Stimulated activated naive CD8-positive, alpha-beta T cell treated with anti-CD3 and anti-CD28 coated beads, Interleukin-15, Interleukin-2, amounts not matched to agents 100 ng/mL and 50 ng/mL, for 24 hours (primary cell): ENCODE data around the gene LCE2A.
"Not testable (repeated sequence)": the region's sequence is repeated elsewhere in the genome, so short reads cannot be mapped to it uniquely, and the experiment has no call there.

ENCODE experiments used
- H3K27ac Mint-ChIP-seq: one replicate; pipeline ENCODE4 v1.8.0; 2021; ENCODE audit warnings: mild to moderate bottlenecking, mixed read lengths
- H3K27me3 Mint-ChIP-seq: one replicate; pipeline ENCODE4 v1.8.0; 2021; ENCODE audit warnings: mixed read lengths
- H3K36me3 Mint-ChIP-seq: one replicate; pipeline ENCODE4 v1.8.0; 2021; ENCODE audit warnings: low read depth, mixed read lengths
- H3K4me1 Mint-ChIP-seq: one replicate; pipeline ENCODE4 v1.8.0; 2021; ENCODE audit warnings: low read depth, mixed read lengths
- H3K4me3 Mint-ChIP-seq: one replicate; pipeline ENCODE4 v1.8.0; 2021; ENCODE audit warnings: mild to moderate bottlenecking, mixed read lengths
- H3K9me3 Mint-ChIP-seq: one replicate; pipeline ENCODE4 v1.8.0; 2021; ENCODE audit warnings: mixed read lengths

The LCE2A gene, protein sequence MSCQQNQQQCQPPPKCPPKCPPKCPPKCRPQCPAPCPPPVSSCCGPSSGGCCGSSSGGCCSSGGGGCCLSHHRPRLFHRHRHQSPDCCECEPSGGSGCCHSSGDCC

GRCh38 chr1:152697701-152698600, at the start of gene LCE2A:
Gene LCE2A, plus strand, starts transcription at chr1:152698345. Its CDS starts 557 bp downstream, at chr1:152698902.
- Mint-ChIP-seq H3K4me1 (no peaks in the 10 kb centered on the region), H3K36me3 (no peaks in the 10 kb centered on the region), H3K9me3 (no peaks in the 10 kb centered on the region), H3K4me3 (no peak within 1 kb of the TSS), H3K27ac (no peak within 1 kb of the TSS), H3K27me3 (peaks cover 8% of the 10 kb centered on the region)

GRCh38 chr1:152654110-152654509, 44.0 kb upstream of the LCE2A start:
- H3K27me3 Mint-ChIP-seq: peaks cover 3% of the 10 kb centered on the region
- no peak overlapping the region for H3K27ac Mint-ChIP-seq
- no peaks in the 10 kb centered on the region for H3K4me1 Mint-ChIP-seq
- no peak overlapping the region for H3K4me3 Mint-ChIP-seq
- H3K9me3 Mint-ChIP-seq: no peaks in the 10 kb centered on the region
- H3K36me3 Mint-ChIP-seq: no peaks in the 10 kb centered on the region

GRCh38 chr1:152656459-152656858, 41.7 kb upstream of the LCE2A start:
- H3K4me1 Mint-ChIP-seq: no peaks in the 10 kb centered on the region
- H3K27me3 Mint-ChIP-seq: peaks cover 3% of the 10 kb centered on the region
- no peak overlapping the region for H3K4me3 Mint-ChIP-seq
- H3K36me3 Mint-ChIP-seq: no peaks in the 10 kb centered on the region
- H3K9me3 Mint-ChIP-seq: no peaks in the 10 kb centered on the region
- H3K27ac Mint-ChIP-seq: no peak overlapping the region

DNA sequence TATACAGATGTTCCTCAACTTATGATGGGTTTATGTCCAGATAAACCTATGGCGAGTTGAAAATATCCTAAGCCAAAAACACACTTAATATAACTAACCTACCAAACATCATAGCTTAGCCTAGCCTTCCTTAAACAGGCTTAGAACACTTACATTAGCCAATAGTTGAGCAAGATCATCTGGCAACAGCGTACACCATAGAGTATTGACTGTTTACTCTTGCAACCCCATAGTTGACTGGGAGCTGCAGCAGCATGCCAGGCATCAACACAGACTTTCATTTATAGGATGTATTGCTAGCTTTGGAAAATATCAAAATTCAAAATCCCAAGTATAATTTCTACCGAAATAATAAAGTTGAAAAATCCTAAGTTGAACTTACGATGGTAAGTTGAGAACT, 40.5 kb upstream of the LCE2A start:
- H3K27ac Mint-ChIP-seq: no peak overlapping the region
- H3K4me1 Mint-ChIP-seq: no peaks in the 10 kb centered on the region
- H3K9me3 Mint-ChIP-seq: no peaks in the 10 kb centered on the region
- H3K27me3 Mint-ChIP-seq: peaks cover 3% of the 10 kb centered on the region
- H3K4me3 Mint-ChIP-seq: no peak overlapping the region
- H3K36me3 Mint-ChIP-seq: no peaks in the 10 kb centered on the region

- no peak overlapping the region for H3K4me3 Mint-ChIP-seq
- H3K27ac Mint-ChIP-seq: no peak overlapping the region
- no peaks in the 10 kb centered on the region for H3K9me3 Mint-ChIP-seq
- peaks cover 3% of the 10 kb centered on the region for H3K27me3 Mint-ChIP-seq
- no peaks in the 10 kb centered on the region for H3K4me1 Mint-ChIP-seq
- no peaks in the 10 kb centered on the region for H3K36me3 Mint-ChIP-seq
Measured at GRCh38 chr1:152658649-152659048, 39.5 kb upstream of the LCE2A start.

GRCh38 chr1:152663098-152663497, 35.0 kb upstream of the LCE2A start, which contains the start of gene LCE2D:
Gene LCE2D, plus strand, starts transcription at chr1:152663380. Its CDS starts 726 bp downstream, at chr1:152664106.
- Mint-ChIP-seq H3K27ac (no peak within 1 kb of the TSS), H3K4me3 (no peak within 1 kb of the TSS), H3K36me3 (no peaks in the 10 kb centered on the region), H3K9me3 (no peaks in the 10 kb centered on the region), H3K27me3 (peaks cover 15% of the 10 kb centered on the region), H3K4me1 (no peaks in the 10 kb centered on the region)

DNA sequence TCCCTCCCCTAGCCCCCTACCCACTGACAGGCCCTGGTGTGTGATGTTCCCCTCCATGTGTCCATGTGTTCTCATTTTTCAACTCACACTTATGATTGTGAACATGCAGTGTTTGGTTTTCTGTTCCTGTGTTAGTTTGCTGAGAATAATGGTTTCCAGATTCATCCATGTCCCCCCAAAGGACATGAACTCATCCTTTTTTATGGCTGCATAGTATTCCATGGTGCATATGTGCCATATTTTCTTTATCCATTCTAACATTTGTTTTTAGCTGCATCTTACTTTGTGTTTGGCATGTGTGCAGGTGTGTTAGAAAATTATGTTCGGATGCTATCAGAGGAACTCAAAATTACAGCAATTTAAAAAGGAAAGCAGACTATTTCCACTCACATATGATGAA, 32.0 kb upstream of the LCE2A start:
- peaks cover 19% of the 10 kb centered on the region for H3K27me3 Mint-ChIP-seq
- H3K4me1 Mint-ChIP-seq, H3K9me3 Mint-ChIP-seq, H3K27ac Mint-ChIP-seq, H3K4me3 Mint-ChIP-seq, H3K36me3 Mint-ChIP-seq: not testable (repeated sequence)

- H3K4me3 Mint-ChIP-seq: no peak overlapping the region
- H3K27me3 Mint-ChIP-seq: peaks cover 21% of the 10 kb centered on the region
- H3K9me3 Mint-ChIP-seq: no peaks in the 10 kb centered on the region
- no peaks in the 10 kb centered on the region for H3K4me1 Mint-ChIP-seq
- H3K27ac Mint-ChIP-seq: no peak overlapping the region
- no peaks in the 10 kb centered on the region for H3K36me3 Mint-ChIP-seq
Measured at GRCh38 chr1:152667648-152668047, 30.5 kb upstream of the LCE2A start.

DNA sequence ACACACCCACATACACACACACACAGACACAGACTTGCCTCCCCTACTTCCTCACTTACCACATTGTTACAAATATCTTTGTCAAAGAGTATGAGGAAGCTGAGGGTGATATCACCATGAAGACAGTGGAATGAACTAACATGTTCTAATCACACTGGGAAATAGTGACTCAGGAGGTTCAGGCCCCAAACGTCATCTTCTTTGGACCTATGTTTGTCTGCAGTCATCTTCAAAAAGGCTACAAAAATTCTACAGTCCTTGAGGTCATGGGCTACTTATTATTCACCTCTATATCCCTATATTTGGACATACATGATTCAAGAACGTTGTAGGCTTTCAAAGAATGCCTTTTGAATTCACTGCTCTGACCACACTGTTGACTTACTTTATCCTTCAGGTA, 25.1 kb upstream of the LCE2A start:
- H3K4me1 Mint-ChIP-seq: no peaks in the 10 kb centered on the region
- H3K36me3 Mint-ChIP-seq: no peaks in the 10 kb centered on the region
- peaks cover 24% of the 10 kb centered on the region for H3K27me3 Mint-ChIP-seq
- H3K27ac Mint-ChIP-seq: no peak overlapping the region
- no peak overlapping the region for H3K4me3 Mint-ChIP-seq
- H3K9me3 Mint-ChIP-seq: no peaks in the 10 kb centered on the region

- not testable (repeated sequence) for H3K4me1 Mint-ChIP-seq, H3K9me3 Mint-ChIP-seq, H3K36me3 Mint-ChIP-seq, H3K4me3 Mint-ChIP-seq, H3K27ac Mint-ChIP-seq
- peaks cover 26% of the 10 kb centered on the region for H3K27me3 Mint-ChIP-seq
Measured at GRCh38 chr1:152674983-152675382, 23.2 kb upstream of the LCE2A start, which contains the start of gene LCE2C. Gene LCE2C, plus strand, starts transcription at chr1:152675279. Its CDS starts 737 bp downstream, at chr1:152676016.

GRCh38 chr1:152679459-152679858, 18.7 kb upstream of the LCE2A start:
- Mint-ChIP-seq H3K4me3 (no peak overlapping the region), H3K4me1 (no peaks in the 10 kb centered on the region), H3K36me3 (no peaks in the 10 kb centered on the region), H3K9me3 (no peaks in the 10 kb centered on the region), H3K27ac (no peak overlapping the region), H3K27me3 (peaks cover 24% of the 10 kb centered on the region)

DNA sequence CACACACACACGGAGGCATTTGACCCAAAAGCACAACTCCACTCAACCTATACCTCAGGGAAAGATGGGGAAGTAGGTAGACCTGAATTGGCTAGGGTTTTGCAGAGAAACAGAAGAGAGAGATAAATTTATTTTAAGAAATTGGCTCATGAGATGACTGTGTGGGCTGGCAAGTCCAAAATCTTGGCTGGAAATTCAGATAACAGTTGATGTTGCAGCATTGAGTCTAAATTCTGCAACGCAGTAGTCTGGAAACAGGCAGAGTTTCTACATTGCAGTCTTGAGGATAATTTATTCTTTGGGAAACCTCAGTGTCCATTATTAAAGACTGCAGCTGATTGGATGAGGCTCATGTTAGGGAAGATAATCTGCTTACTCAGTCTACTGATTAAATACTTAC, 16.5 kb upstream of the LCE2A start:
- peaks cover 18% of the 10 kb centered on the region for H3K27me3 Mint-ChIP-seq
- H3K4me1 Mint-ChIP-seq: no peaks in the 10 kb centered on the region
- H3K36me3 Mint-ChIP-seq: no peaks in the 10 kb centered on the region
- no peak overlapping the region for H3K27ac Mint-ChIP-seq
- no peaks in the 10 kb centered on the region for H3K9me3 Mint-ChIP-seq
- no peak overlapping the region for H3K4me3 Mint-ChIP-seq

DNA sequence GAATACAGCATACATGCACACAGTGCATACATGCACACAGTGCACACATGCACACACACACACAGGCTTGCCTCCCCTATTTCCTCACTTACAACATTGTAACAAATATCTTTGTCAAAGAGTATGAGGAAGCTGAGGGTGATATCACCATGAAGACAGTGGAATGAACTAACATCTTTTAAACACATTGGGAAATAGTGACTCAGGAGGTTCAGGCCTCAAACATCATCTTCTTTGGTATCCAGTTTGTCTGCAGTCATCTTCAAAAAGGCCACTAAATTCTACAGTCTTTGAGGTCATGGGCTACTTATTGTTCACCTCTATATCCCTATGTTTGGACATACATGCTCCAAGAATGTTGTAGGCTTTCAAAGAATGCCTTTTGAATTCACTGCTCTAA, 14.3 kb upstream of the LCE2A start:
- Mint-ChIP-seq H3K36me3 (no peaks in the 10 kb centered on the region), H3K4me3 (no peak overlapping the region), H3K27me3 (peaks cover 18% of the 10 kb centered on the region), H3K4me1 (no peaks in the 10 kb centered on the region), H3K27ac (no peak overlapping the region), H3K9me3 (no peaks in the 10 kb centered on the region)

DNA sequence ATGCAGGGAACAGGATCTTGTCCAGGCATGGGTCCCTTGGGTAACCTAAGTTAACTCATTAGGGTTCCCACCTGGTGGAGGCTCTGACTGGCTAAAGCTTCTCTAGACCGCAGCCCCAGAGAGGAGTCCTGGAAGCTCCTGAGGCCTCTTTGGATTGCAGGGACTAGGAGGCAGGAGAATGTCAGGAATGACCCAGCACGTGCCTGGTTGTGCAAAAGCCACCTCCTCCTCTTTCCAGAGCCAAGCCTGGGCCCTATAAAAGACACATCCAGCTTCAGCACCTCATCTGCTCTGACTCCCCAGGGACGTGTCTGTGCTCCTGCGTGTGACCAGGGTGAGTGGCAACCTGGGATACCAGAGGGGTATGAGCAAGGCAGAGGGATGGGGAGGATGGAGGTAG, 12.3 kb upstream of the LCE2A start, which contains the start of gene LCE2B:
Gene LCE2B (plus strand): TSS at position 301 of the 400 bp plus-strand sequence. CDS start 721 bp downstream, outside the sequence.
- H3K4me1 Mint-ChIP-seq, H3K36me3 Mint-ChIP-seq, H3K4me3 Mint-ChIP-seq, H3K27ac Mint-ChIP-seq, H3K9me3 Mint-ChIP-seq: not testable (repeated sequence)
- peaks cover 26% of the 10 kb centered on the region for H3K27me3 Mint-ChIP-seq

GRCh38 chr1:152699746-152700145, 1.6 kb downstream of the LCE2A start:
- H3K36me3 Mint-ChIP-seq: no peaks in the 10 kb centered on the region
- no peaks in the 10 kb centered on the region for H3K9me3 Mint-ChIP-seq
- no peaks in the 10 kb centered on the region for H3K4me1 Mint-ChIP-seq

More at GRCh38 chr1:152699746-152700145, 1.6 kb downstream of the LCE2A start:
- H3K4me3 Mint-ChIP-seq: no peak overlapping the region
- peaks cover 12% of the 10 kb centered on the region for H3K27me3 Mint-ChIP-seq
- H3K27ac Mint-ChIP-seq: no peak overlapping the region
